ENCODE data around the gene FRMPD2.
"Not testable (repeated sequence)": the region's sequence is repeated elsewhere in the genome, so short reads cannot be mapped to it uniquely, and the experiment has no call there.

Gene FRMPD2

GRCh38 chr10:48206482-48207250, 67.8 kb downstream of the FRMPD2 start:
- DNase-seq (ENCODE audit: low read depth in 2 of 2): no peak

DNA sequence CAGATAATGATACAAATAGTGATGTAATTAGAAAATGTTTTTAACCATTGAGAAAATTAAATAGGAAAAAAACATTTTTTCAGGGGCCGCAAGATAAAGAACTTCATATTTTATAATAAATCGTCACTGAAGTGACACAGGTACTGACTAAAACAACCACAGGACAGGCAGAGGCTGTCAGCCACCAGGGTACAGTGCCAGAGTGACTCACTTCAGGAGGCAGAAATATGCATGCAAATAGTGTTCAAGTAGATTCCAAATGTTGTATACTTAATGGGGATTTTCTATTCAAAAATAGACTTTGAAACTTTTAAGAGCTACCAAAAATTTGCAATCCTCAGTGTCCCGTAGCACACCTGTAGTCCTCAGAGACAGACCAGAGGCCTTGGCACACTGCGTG, 68.6 kb downstream of the FRMPD2 start:
- DNase-seq (ENCODE audit: low read depth in 2 of 2): no peak

GRCh38 chr10:48199580-48200377, 74.7 kb downstream of the FRMPD2 start:
- DNase-seq (ENCODE audit: low read depth in 2 of 2): no peak

DNA sequence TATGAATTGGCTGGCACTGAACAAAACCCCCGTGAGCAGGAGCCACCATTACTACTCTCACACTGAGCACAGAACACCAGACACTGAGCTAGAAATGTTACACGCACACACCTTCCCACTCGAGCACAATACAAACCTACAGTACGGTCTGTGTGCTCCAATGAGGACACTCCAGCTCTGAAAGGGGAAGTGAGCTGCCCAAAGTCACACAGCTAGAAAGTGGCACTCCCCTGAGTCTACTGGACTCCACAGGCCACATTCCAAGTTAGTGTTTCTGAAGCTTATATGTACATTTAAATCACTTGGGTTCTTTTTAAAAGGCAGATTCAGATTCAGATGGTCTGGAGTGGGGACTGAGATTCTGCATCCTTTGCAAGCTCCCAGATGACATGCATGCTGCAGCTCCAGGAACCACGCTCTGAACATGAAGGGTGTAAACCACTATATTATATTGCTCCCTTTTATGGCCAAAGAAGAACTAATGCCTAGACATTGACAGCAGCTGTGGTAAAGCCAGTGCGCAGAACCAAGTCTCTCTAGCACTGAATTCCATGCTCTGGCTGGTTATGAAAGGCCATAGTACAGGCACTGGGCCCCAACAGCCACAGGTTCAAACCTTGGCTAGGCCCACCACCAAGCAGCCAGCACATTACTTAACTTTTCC, 77.1 kb downstream of the FRMPD2 start:
- no peak for DNase-seq (ENCODE audit: low read depth in 2 of 2)

DNA sequence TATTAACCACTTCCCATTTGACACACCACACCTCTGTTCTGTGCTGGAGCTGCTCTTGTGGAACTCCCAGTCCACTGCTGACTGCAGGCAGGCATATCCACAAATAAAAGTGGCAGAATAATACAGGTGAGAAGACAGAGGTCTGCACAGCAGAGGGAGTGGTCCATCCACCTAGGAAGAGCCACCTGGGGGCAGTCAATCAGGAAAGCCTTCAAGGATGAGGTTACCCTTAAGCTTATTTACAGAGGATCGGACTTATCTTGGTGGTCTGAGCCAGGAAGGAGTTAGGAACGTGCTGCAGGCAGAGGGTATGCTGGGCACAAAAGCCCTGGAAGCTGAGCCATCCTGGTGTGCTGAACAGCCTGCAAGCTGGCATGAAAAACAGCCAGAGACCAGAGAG, 78.7 kb downstream of the FRMPD2 start:
- DNase-seq (ENCODE audit: low read depth in 2 of 2): no peak

DNA sequence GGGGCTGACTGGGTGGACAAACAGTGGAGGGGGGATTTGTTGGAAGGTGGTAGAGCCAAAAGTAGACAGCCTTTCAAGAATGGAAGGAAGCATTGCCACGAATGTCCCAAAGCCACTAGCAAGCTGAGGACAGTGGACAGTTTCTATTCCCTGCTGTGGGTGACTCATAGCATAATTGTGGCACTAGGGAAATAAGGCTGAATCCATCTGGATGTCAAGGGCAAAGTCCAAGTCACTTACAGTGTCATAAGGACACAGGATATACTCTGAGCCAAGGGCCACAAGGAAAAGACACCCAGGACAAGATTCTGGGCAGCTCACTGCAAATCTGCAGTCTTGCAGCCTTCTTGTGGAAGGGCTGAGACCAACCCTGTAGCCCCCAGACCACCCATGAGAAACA, 79.7 kb downstream of the FRMPD2 start:
- no peak for DNase-seq (ENCODE audit: low read depth in 2 of 2)

DNA sequence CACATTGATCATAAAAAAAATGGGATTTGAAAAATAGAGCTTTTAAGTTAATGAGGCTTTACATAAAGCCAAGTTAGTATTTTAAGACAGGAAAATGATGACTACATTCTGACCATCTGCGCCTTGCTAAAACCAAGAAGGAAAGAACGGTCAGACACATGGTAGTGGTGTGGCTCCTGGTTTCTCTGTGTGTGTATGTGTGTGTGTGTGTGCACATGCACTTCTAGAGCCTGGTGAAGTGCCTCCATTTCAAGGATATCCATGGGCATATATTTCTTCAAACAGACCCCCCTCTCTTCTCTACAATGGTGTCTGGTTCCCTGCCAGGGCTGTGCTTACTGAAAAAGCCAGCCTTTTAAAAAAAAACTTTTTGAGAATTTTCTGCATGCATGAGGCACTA, 80.9 kb downstream of the FRMPD2 start:
- no peak for DNase-seq (ENCODE audit: low read depth in 2 of 2)

- DNase-seq (ENCODE audit: low read depth in 2 of 2): no peak
These were observed 81.5 kb downstream of the FRMPD2 start for GRCh38 chr10:48192881-48193450.

- DNase-seq (ENCODE audit: low read depth in 2 of 2): no peak
These were observed 86.6 kb downstream of the FRMPD2 start for GRCh38 chr10:48187713-48188485.

GRCh38 chr10:48187126-48187525, 87.4 kb downstream of the FRMPD2 start:
- DNase-seq (ENCODE audit: low read depth in 2 of 2): no peak

DNA sequence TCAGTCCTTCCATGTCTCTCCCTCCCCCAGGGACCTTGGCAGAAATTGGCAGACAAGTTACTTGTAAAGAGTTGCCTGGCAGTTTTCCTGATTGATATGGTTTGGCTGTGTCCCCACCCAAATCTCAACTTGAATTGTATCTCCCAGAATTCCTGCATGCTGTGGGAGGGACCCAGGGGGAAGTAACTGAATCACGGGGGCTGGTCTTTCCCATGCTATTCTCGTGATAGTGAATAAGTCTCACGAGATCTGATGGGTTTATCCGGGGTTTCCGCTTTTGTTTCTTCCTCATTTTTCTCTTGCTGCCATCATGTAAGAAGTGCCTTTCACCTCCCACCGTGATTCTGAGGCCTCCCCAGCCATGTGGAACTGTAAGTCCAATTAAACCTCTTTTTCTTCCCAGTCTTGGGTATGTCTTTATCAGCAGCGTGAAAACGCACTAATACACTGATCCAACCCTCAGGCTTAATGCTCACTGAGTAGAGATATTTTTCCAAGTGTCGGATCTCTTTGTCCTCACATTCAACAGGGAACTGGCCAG, 88.2 kb downstream of the FRMPD2 start:
- DNase-seq (ENCODE audit: low read depth in 2 of 2): not testable (repeated sequence)

- no peak for DNase-seq (ENCODE audit: low read depth in 2 of 2)
These were observed 90.3 kb downstream of the FRMPD2 start for GRCh38 chr10:48184224-48184623.

- DNase-seq (ENCODE audit: low read depth in 2 of 2): not testable (repeated sequence)
These were observed 101.8 kb downstream of the FRMPD2 start for GRCh38 chr10:48172715-48173114.

DNA sequence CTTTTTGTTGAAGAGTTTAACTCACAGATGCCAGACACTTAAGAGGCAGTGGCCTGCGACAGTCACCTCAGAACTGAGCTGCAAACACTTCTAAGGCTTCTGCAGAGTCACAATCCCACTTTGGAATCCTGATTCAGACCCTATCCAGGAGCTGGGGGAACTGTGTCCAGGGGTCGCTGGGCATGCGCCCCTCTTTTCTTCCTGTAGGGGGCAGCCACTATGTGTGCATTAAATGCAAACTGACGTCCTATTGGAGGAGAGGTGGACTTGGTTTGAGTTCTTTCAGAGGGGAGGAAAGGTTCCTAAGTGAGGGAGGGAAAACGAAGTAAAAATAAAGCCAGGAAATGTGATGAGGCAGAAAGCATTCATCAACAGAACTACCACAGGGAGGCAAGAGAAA, 113.8 kb downstream of the FRMPD2 start:
- DNase-seq (ENCODE audit: low read depth in 2 of 2): not testable (repeated sequence)

GRCh38 chr10:48160163-48160562, 114.3 kb downstream of the FRMPD2 start:
- DNase-seq (ENCODE audit: low read depth in 2 of 2): not testable (repeated sequence)

GRCh38 chr10:48154211-48155140, 120.0 kb downstream of the FRMPD2 start:
- not testable (repeated sequence) for DNase-seq (ENCODE audit: low read depth in 2 of 2)

DNA sequence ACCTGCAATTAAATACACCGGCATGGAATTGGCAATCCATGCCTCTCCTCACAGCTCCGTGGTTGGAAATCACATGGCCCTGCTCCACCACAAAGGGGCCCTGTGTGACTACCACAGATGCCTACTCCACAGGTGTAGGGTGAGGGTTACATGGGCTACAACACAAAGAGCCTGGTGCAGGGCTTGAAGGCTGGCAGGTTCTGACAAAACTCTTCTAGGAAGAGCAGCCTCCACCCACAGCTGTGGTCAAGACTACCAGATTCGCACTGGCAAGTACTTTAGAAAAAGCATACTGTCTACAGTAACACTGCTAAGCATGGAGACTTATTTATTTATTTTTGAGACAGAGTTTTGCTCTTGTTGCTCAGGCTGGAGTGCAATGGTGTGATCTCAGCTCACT, 126.9 kb downstream of the FRMPD2 start:
- not testable (repeated sequence) for DNase-seq (ENCODE audit: low read depth in 2 of 2)

DNA sequence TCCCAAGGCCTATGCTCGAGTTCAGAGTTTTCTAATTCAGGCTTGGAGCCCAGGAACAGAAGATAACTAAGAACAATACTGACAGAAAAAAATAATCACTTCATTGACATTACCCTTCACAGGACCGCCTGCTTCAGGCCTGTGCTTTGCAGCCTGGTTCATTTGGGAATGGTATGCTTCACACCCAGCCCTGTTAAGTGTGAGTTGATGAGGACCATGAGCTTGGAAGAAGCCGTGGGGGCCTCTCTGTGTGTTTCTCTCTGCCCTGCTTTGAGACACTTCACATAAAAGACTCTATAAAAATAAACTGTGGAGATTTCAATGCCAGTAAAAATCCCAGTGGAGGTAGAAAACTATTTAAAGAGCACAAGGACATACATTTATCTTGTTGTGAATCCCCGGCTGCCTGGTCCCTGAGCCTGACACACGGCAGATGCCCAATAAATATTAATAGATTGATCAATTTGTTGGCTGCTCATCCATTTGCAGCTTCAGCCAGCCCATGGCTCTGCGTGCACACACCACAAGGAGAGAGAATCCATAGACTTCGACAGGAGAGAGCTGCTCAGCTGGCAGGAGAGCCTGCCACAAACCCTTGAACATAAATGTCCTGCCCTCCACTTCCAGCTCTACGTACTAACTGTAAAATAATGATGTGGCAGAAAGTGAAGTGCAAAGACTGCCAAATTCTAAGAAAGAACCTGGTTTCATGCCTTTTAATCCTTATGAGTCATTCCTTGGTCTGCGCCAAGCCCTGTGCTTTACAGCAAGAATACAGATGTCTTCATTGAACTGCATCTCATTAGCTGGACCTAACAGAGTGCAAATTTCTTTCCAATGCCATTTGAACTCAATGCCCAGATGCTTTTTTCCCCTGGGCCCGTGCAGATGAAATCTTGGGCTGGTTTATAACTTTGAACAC, 130.5 kb downstream of the FRMPD2 start:
- not testable (repeated sequence) for DNase-seq (ENCODE audit: low read depth in 2 of 2)

DNA sequence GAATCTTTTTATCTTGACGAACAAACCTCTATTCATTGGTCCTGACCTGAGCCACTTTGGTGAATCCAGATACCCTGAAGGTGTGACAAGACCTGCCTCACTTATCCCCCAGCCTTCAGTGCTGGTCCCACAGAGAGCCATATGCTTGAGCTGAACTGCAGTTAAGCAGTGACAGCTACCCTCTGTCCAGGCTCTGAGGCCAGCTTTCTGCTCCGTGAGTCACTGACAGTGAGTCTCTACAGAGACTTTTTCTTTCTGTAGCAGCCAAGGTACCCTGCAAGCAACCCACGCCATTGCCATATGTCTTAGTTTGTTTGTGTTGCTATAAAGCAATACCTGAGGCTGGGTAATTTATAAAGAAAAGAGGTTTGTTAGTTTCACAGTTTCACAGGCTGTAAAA, 133.5 kb downstream of the FRMPD2 start:
- DNase-seq (ENCODE audit: low read depth in 2 of 2): not testable (repeated sequence)

All from stimulated activated CD4-positive, alpha-beta T cell treated with anti-CD3 and anti-CD28 coated beads, Interleukin-15, amount 100 ng/mL, for 48 hours (primary cell).